K562 (cell line): ENCODE measurements around the gene RBM17. TPM values are rescaled to one million over a fixed set of nuclear protein-coding genes. Genes with fewer than 3 reads are reported as not detected.

Experiments
- ATAC-seq: fragments of 200-7000 bp; cut with Tn5 transposase; 3 replicates; pipeline ENCODE4 v1.9.1; 2020; ENCODE audit warnings: moderate library complexity
- BruUV-seq: library from RNA; stranded (reverse); fragments of 400-500 nt; replicated peaks from 2 replicates; lab custom pipeline; 2021; lab: Mats Ljungman, UMichigan
- CTCF ChIA-PET: fragments of 300-600 bp; formaldehyde crosslinking; extraction: SDS; loops from one replicate; lab custom pipeline; 2021; ENCODE audit warnings: low intra/inter-chr PET ratio; lab: Yijun Ruan, JAX
- POLR2A ChIA-PET: fragments of 300-600, 350-650 bp; sonication (Branson Sonifier 250); formaldehyde crosslinking; extraction: SDS; loops from one replicate; lab custom pipeline; 2021; ENCODE audit warnings: antibody characterized with exemption, inconsistent platforms; lab: Yijun Ruan, JAX
- DNase-seq, 4 experiments: peaks; one replicate each; pipeline versions ENCODE4 v3.0.0 to v3.0.0-alpha.2; 2011 to 2018; ENCODE audit warnings: low spot score in 3 of 4, mixed read lengths in 3 of 4; ENCODE audit errors: extremely low read depth in 1 of 4
- FAIRE-seq: peaks from 2 replicates; lab custom pipeline; 2011; peaks lifted over from hg19 to GRCh38; lab: Jason Lieb, UNC
- H2AFZ ChIP-seq: 2 replicates; pipeline ENCODE4 v1.6.0; 2011; ENCODE audit warnings: low read depth, low read length, control low read depth, inconsistent platforms
- H3K27ac ChIP-seq: fragments of 200-600 bp; 3 replicates; pipeline ENCODE4 v1.8.0; 2011; ENCODE audit warnings: low read depth, mild to moderate bottlenecking, control low read depth, inconsistent platforms, low read length, moderate library complexity, mixed read lengths; ENCODE audit errors: extremely low read depth
- H3K27me3 ChIP-seq, 2 experiments: fragments of 300-600 bp in 1 of 2; 2 replicates in 1 of 2; 3 replicates in 1 of 2; pipeline versions ENCODE4 v1.6.0 to v1.8.0; 2011; ENCODE audit warnings: inconsistent platforms in 2 of 2, low read length in 2 of 2, mild to moderate bottlenecking in 1 of 2, mixed read lengths in 1 of 2, moderate library complexity in 1 of 2; ENCODE audit not compliant: control insufficient read depth in 2 of 2, insufficient read depth in 2 of 2
- H3K36me3 ChIP-seq: fragments of 300-600 bp; 3 replicates; pipeline ENCODE4 v1.8.0; 2011; ENCODE audit warnings: mild to moderate bottlenecking, low read length, inconsistent platforms; ENCODE audit not compliant: control insufficient read depth, insufficient read depth
- H3K4me1 ChIP-seq, 2 experiments: fragments of 200-600 bp in 1 of 2; replicated peaks in 1 of 2; 2 replicates in 1 of 2; 3 replicates in 1 of 2; pipeline versions ENCODE4 v1.5.1 to v1.8.0; 2011; ENCODE audit warnings: inconsistent platforms in 2 of 2, low read length in 2 of 2, mild to moderate bottlenecking in 1 of 2, mixed read lengths in 1 of 2, moderate library complexity in 1 of 2; ENCODE audit not compliant: control insufficient read depth in 2 of 2, insufficient read depth in 2 of 2
- H3K4me2 ChIP-seq: 2 replicates; pipeline ENCODE4 v1.6.1; 2011; ENCODE audit warnings: low read length, control low read depth, inconsistent platforms, mixed read lengths; ENCODE audit not compliant: insufficient read depth
- H3K4me3 ChIP-seq: fragments of 200-600 bp; sonication (generic), shearing (Covaris generic); 2 replicates; pipeline ENCODE4 v1.5.1; 2016; ENCODE audit warnings: control low read depth, inconsistent platforms
- H3K79me2 ChIP-seq: fragments of 200-600 bp; 3 replicates; pipeline ENCODE4 v1.8.0; 2011; ENCODE audit warnings: low read length, inconsistent platforms; ENCODE audit not compliant: control insufficient read depth, insufficient read depth
- H3K9ac ChIP-seq, 2 experiments: 2 replicates each; pipeline versions ENCODE4 v1.6.0 to v1.6.1; 2011; ENCODE audit warnings: low read depth in 2 of 2, low read length in 2 of 2, control low read depth in 1 of 2, inconsistent platforms in 1 of 2, mild to moderate bottlenecking in 1 of 2, mixed read lengths in 1 of 2; ENCODE audit not compliant: insufficient read depth in 1 of 2
- H3K9me1 ChIP-seq: one replicate; pipeline ENCODE4 v1.6.0; 2011; ENCODE audit warnings: inconsistent platforms, mild to moderate bottlenecking, low read length, moderate library complexity; ENCODE audit not compliant: control insufficient read depth, insufficient read depth
- H3K9me3 ChIP-seq: replicated peaks from 2 replicates; pipeline ENCODE4 v1.5.1; 2011; ENCODE audit warnings: low read depth, low read length, inconsistent platforms; ENCODE audit not compliant: control insufficient read depth, insufficient read depth
- H4K20me1 ChIP-seq: replicated peaks from 2 replicates; pipeline ENCODE4 v1.6.1; 2011; ENCODE audit warnings: low read length, inconsistent platforms, mixed read lengths; ENCODE audit not compliant: control insufficient read depth, insufficient read depth
- GABPB1 ChIP-seq: sonication (generic); formaldehyde crosslinking; IDR thresholded peaks from 2 replicates; pipeline ENCODE4 v1.8.0; 2022; ENCODE audit warnings: mild to moderate bottlenecking, missing genetic modification reagents
- MEF2D ChIP-seq: conservative IDR thresholded peaks from 2 replicates; pipeline ENCODE4 v1.6.1; 2016; ENCODE audit warnings: low read depth, missing genetic modification characterization, missing compliant biosample characterization
- MYBL2 ChIP-seq, 2 experiments: fragments of 450-650 bp in 1 of 2; sonication (generic) in 1 of 2; formaldehyde crosslinking in 1 of 2; IDR thresholded peaks; 2 replicates each; pipeline versions ENCODE4 v1.6.1 to v1.8.1; 2017 to 2022; ENCODE audit warnings: borderline replicate concordance in 1 of 2, inconsistent platforms in 1 of 2, low read depth in 1 of 2, mild to moderate bottlenecking in 1 of 2, missing genetic modification reagents in 1 of 2, moderate library complexity in 1 of 2
- NR4A1 ChIP-seq, 2 experiments: fragments of 250-450 bp in 1 of 2; fragments of 450-650 bp in 1 of 2; sonication (Bioruptor Pico) in 1 of 2; IDR thresholded peaks; 2 replicates each; pipeline versions ENCODE4 v1.4.0 to v1.6.1; 2016 to 2020; ENCODE audit warnings: mild to moderate bottlenecking in 2 of 2, missing compliant biosample characterization in 1 of 2, missing genetic modification characterization in 1 of 2, moderate library complexity in 1 of 2
- PCBP2 ChIP-seq: fragments of 200-400 bp; formaldehyde crosslinking; IDR thresholded peaks from 2 replicates; pipeline ENCODE4 v1.6.1; 2018; ENCODE audit warnings: low read length, low read depth, mild to moderate bottlenecking, moderate library complexity; ENCODE audit not compliant: poor library complexity, severe bottlenecking
- POLR3G ChIP-seq: IDR thresholded peaks from 2 replicates; pipeline ENCODE4 v1.6.1; 2011; ENCODE audit not compliant: insufficient read length, insufficient replicate concordance; ENCODE audit errors: extremely low read depth
- RBM14 ChIP-seq: fragments of 200-400 bp; formaldehyde crosslinking; IDR thresholded peaks from 2 replicates; pipeline ENCODE4 v1.6.1; 2018; ENCODE audit warnings: low read depth, mild to moderate bottlenecking, low read length, moderate library complexity, borderline replicate concordance; ENCODE audit not compliant: insufficient read depth
- RFX1 ChIP-seq: fragments of 450-650 bp; IDR thresholded peaks from 2 replicates; pipeline ENCODE4 v1.6.1; 2016; ENCODE audit warnings: mild to moderate bottlenecking, moderate library complexity
- SP1 ChIP-seq: sonication (generic); formaldehyde crosslinking; IDR thresholded peaks from 2 replicates; pipeline ENCODE4 v1.8.1; 2022; ENCODE audit warnings: mild to moderate bottlenecking, missing genetic modification reagents
- XRCC4 ChIP-seq: IDR thresholded peaks from one replicate; pipeline ENCODE4 v1.6.1; 2011; ENCODE audit not compliant: insufficient read depth, insufficient read length; ENCODE audit errors: extremely low read depth
- ZNF695 ChIP-seq: fragments of 450-650 bp; formaldehyde crosslinking; IDR thresholded peaks from 2 replicates; pipeline ENCODE4 v1.4.0; 2020; ENCODE audit warnings: mild to moderate bottlenecking, moderate library complexity
- WGBS: fragments of 100-300 bp; shearing (Covaris generic); methylation state at CpG from one replicate; pipeline ENCODE4 v1.1.6; 2016; ENCODE audit warnings: low coverage, mixed read lengths; ENCODE audit not compliant: insufficient coverage; ENCODE audit errors: missing lambda C conversion rate; 5-methylcytosine and 5-hydroxymethylcytosine counted together
- in situ Hi-C: fragments of 300-500 bp; cut with MboI; formaldehyde crosslinking; loops from 4 replicates; pipeline ENCODE4 v1.15.0; 2018; ENCODE audit warnings: inconsistent platforms, mixed read lengths
- intact Hi-C: fragments of 100-400 bp; cut with micrococcal nuclease; formaldehyde crosslinking; loops from 2 replicates; pipeline ENCODE4 v1.14.2; 2022
- polyA plus RNA-seq, 8 experiments: library from polyadenylated mRNA; depleted of rRNA in 4 of 8; stranded (reverse) in 5 of 8; unstranded in 3 of 8; fragments of >200 nt; fragmentation: Nextera tagmentation in 2 of 8; fragmentation: Illumina TruSeq in 1 of 8; extraction: Ambion mirVana in 2 of 8; extraction: Trizol in 1 of 8; gene quantifications; 2 replicates each; pipeline versions ENCODE4 v1.2.1 to v1.2.3, GENCODE V29; 2011 to 2014; ENCODE audit warnings: inconsistent platforms in 1 of 8, missing spikeins in 1 of 8
- total RNA-seq, 7 experiments: library from RNA; depleted of rRNA in 6 of 7; stranded (reverse); fragments of >200 nt in 6 of 7; fragmentation: Illumina TruSeq in 2 of 7; extraction: Trizol in 2 of 7; gene quantifications; 2 replicates each; pipeline versions ENCODE4 v1.2.1 to v1.2.3, GENCODE V29; 2011 to 2021; ENCODE audit warnings: low replicate concordance in 1 of 7
- TF ChIP-seq, protein P1 (sequence below): conservative IDR thresholded peaks from 2 replicates; pipeline ENCODE4 v1.6.1; 2011; ENCODE audit warnings: low read depth, mild to moderate bottlenecking, low read length; ENCODE audit not compliant: control insufficient read depth
- TF ChIP-seq, protein P2 (sequence below): fragments of 450-650 bp; IDR thresholded peaks from 2 replicates; pipeline ENCODE4 v1.6.1; 2014; ENCODE audit warnings: low read depth, mild to moderate bottlenecking, moderate library complexity, borderline replicate concordance

Gene RBM17
- total and polyA plus RNA-seq, 9 of the 15 experiments (the other 6 are each of a cell fraction or from before 2014, with no cell fraction given): 23.6 to 217 (median 124) TPM

DNA sequence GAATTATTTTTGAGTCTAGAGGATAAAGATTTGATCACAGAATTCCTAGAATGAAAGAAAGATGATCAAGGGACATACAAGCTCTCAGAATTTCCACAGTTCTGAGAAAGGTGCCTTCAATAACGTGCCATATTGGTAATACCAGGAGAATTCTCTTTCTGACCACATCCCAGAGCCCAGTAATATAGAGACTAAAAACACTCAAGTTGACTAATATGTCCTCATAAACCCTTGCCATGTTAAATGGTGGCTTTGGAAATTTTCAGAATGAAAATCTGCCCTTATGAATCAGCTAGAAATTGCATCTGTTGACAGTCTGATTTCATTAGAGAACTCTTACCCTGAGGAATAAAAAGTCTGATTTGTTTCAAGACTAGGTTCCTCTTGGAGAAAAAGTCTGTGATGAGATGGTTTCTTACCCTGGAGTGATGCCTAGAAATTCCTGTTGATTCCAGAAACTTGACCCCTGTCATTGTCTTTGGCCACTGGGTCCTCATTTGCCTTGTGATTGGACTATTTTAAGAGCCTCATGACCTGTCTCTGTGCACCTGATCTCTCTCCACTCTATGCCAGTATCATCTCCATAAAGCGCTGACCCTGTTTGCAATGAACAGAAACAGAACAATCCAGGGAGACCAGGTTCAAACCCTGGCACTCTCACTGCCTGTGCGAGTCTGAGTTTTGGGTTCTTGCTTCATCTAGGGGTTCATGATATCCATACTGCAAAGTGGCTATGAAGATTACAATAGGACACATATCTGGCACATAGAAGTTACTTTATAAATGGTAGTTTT lies 30.0 kb upstream of the RBM17 start:
- H3K27me3 ChIP-seq: peaks cover 5 to 16% of the 10 kb centered on the region in 2 experiments; a peak in 4 of 5 replicates
- ATAC-seq (no peak), FAIRE-seq (no peak), DNase-seq (no peak)
- in situ Hi-C loops (no loop called here), intact Hi-C loops (no loop called here)
- H3K4me1 ChIP-seq: peaks cover 5 to 7% of the 10 kb centered on the region in 2 experiments; a peak in 4 of 5 replicates
- no peak overlapping the region for H3K4me2 ChIP-seq
- BruUV-seq: no TSS peak
- H4K20me1 ChIP-seq: no peaks in the 10 kb centered on the region
- no peak overlapping the region for H3K9ac ChIP-seq
- no peaks in the 10 kb centered on the region for H3K9me1 ChIP-seq
- no peak overlapping the region for H3K27ac ChIP-seq
- whole genome bisulfite sequencing: 3% methylated on average over 3 of the region's 3 CpGs
- H2AFZ ChIP-seq: no peak overlapping the region
- ChIA-PET POLR2A (no interaction called here), CTCF (no interaction called here)
- no peaks in the 10 kb centered on the region for H3K79me2 ChIP-seq
- no peak overlapping the region for H3K4me3 ChIP-seq
- H3K36me3 ChIP-seq: no peaks in the 10 kb centered on the region
- H3K9me3 ChIP-seq: no peaks in the 10 kb centered on the region
- TF ChIP-seq GABPB1 (no peak), MYBL2 (IDR thresholded peaks at IDR 0.05; ENCODE audit: low read depth) (no peak), MYBL2 (CRISPR knock-in tag; IDR thresholded peaks at IDR 0.05; ENCODE audit: borderline replicate concordance) (no peak), XRCC4 (no peak), RFX1 (no peak), PCBP2 (no peak), RBM14 (no peak), MEF2D (tag) (no peak), SP1 (CRISPR knock-in tag) (no peak), POLR3G (no peak), ZNF695 (no peak), NR4A1 (CRISPR knock-in tag; IDR thresholded peaks at IDR 0.05) (no peak), NR4A1 (tag; IDR thresholded peaks at IDR 0.05) (no peak)
- TF ChIP-seq, protein P1, sequence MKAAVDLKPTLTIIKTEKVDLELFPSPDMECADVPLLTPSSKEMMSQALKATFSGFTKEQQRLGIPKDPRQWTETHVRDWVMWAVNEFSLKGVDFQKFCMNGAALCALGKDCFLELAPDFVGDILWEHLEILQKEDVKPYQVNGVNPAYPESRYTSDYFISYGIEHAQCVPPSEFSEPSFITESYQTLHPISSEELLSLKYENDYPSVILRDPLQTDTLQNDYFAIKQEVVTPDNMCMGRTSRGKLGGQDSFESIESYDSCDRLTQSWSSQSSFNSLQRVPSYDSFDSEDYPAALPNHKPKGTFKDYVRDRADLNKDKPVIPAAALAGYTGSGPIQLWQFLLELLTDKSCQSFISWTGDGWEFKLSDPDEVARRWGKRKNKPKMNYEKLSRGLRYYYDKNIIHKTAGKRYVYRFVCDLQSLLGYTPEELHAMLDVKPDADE: no peak
- TF ChIP-seq, protein P2, sequence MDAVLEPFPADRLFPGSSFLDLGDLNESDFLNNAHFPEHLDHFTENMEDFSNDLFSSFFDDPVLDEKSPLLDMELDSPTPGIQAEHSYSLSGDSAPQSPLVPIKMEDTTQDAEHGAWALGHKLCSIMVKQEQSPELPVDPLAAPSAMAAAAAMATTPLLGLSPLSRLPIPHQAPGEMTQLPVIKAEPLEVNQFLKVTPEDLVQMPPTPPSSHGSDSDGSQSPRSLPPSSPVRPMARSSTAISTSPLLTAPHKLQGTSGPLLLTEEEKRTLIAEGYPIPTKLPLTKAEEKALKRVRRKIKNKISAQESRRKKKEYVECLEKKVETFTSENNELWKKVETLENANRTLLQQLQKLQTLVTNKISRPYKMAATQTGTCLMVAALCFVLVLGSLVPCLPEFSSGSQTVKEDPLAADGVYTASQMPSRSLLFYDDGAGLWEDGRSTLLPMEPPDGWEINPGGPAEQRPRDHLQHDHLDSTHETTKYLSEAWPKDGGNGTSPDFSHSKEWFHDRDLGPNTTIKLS: no peak
